Daoy (cell line): ENCODE results near the gene KRT16. TPM values are rescaled to one million over a fixed set of nuclear protein-coding genes. Genes with fewer than 3 reads are reported as not detected.

Experiments
- DNase-seq: peaks from one replicate; pipeline ENCODE4 v3.0.0-alpha.2; 2015; ENCODE audit warnings: low read depth
- total RNA-seq: library from RNA; depleted of rRNA; stranded (reverse); fragments of >200 nt; shearing (Covaris generic); gene quantifications from 2 replicates; pipeline ENCODE4 v1.2.3, GENCODE V29; 2014; rRNA removed

Gene KRT16
- total RNA-seq: 1.0 TPM in 1 of 2 replicates, not detected in the other

DNA sequence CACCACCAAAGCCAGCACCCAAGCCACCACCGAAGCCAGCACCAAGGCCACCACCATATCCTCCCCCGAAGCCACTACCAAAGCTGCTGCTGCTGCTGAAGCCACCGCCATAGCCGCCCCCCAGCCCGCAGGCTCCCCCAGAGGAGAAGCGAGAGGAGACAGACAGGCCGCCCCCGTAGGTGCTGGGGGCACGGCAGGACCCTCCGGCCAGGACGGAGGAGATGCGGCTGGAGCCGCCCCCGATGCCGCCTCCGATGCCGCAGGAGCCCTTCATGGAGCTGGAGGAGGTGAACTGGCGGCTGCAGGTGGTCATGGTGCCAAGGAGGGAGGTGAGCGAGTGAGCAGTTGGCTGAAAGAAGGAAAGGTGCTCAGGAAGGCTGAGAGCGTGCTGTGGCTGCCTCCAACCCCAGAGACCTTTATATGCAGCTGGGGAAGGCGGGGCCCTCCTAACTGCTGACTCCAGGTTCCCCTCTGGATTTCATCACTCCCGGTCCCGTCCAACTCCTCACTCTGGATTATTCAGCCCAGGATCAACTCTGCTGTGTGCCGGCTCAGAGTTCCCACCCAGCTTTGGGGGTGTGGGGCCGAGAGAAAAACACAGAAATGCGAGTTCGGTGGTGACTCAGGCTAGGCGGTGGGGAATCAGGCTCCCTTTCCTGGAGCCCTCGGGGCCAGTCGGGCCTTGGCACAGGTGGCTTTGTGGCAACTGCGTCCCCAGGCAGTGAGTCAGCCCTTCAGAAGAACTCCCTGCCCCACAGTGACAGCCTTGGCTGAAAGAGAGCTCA is at the start of gene KRT16:
TSS of gene KRT16 (minus strand) at position 392 of the 785 bp plus-strand sequence. CDS start at position 313, 79 bp downstream.
- peak; percentile 77 for DNase-seq

GRCh38 chr17:41660221-41660711 is 47.7 kb upstream of the KRT16 start:
- no peak for DNase-seq

DNA sequence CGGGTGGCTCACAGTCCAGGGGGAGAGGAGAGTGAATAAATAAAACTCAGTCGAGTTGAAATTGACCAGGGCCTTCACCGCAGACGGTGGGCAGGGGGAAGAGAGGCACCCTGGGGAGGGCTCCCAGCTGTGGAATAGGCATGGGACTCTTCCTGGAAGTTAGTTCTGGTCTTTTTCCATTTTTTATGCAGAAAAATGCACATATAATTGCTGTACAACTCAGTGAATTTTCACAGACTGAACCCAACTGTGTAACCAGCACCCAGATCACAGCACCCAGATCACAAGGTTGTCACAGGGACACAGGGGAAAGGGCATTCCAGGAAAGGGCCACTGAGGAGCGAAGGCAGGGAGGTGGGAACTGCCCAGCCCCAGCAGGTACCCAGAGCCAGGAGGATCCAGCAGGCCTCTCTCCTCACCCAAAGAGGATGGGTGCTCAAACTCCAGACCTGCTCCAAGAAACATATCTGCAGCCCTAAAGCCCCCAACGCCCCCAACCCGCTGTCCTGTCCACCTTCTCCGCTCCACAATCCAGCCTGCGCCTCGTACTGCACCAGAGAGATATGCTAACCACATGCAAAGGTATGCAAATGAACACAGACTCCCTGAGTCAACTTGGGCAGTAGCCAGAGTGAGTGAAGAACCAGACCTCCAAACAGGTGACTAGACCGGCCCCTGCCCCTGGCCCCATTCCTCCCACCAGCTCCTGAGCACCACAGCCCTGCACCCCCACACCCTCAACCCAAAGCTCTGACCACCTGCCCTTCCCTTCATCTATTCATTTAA is 47.1 kb upstream of the KRT16 start:
- no peak for DNase-seq

- DNase-seq: no peak
Measured at GRCh38 chr17:41658846-41659245, 46.3 kb upstream of the KRT16 start.

GRCh38 chr17:41657936-41658335 is 45.4 kb upstream of the KRT16 start:
- no peak for DNase-seq

DNA sequence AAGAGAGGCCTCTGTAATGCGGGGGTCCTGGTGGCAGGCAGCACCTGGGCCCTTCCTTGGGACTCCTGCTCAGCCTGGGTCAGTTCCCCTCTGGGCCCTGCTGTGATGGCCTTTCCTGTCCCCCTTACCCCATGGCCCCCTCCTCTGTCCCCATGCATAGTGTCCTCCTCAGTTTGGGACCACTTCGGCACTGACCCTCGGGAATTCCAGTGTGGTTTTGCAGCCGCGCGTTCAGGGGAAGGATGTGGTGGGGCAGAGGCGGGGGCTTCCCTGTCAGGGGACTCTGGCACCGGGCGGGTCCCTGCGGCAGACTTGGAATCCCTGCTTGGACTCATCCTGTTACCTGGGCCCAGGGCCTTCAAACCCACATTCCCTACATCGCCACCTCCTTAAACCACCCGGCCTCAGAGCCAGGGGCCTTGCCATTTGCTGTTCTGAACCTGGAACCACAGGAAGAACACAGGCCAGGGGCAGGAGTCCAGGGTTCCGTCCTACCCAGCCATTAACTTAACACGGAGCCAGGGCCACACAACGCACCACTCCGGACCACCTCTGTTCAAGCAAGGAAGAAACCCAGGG is 44.7 kb upstream of the KRT16 start:
- DNase-seq: no peak

DNA sequence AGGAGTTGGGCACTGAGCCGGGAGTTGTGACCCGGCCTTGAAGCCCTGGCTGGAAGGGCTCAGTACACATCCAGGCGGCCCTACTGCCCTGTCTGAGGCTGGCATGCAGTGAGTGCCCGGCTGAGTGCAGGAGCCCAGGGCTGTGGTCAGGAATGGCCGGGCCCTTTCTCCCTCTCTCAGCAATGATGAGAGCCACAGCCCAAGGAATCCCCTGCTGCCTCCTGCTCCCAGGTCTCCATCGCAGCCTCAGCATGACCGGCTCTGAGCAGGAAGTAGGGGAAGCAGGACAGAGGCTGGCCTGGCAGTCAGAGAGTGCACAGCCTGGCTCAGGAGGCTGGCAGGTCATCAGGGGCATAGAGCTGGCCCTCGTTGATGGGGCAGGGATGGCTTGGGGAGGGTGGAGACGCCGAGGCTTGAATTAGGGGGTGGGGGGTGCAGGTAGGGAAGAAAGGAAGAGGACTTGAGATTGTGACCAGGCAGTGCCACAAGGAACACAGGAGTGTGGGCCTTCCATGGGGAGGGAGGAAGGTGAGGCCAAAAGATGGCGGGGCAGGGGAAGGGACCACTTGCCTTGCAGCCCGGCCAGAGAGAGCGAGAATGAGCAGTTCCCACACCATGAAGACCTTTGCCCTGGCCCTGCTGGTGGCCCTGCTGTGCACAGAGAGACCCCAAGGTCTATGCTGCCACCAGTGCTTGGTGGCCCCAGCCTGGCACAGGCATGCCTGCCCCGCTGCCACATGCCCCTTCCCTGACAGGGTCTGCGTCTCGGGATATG is 43.9 kb upstream of the KRT16 start:
- DNase-seq: no peak

GRCh38 chr17:41655611-41656111 is 43.1 kb upstream of the KRT16 start:
- DNase-seq: peak; percentile 46

- no peak for DNase-seq
Measured at GRCh38 chr17:41654678-41655607, 42.4 kb upstream of the KRT16 start.

DNA sequence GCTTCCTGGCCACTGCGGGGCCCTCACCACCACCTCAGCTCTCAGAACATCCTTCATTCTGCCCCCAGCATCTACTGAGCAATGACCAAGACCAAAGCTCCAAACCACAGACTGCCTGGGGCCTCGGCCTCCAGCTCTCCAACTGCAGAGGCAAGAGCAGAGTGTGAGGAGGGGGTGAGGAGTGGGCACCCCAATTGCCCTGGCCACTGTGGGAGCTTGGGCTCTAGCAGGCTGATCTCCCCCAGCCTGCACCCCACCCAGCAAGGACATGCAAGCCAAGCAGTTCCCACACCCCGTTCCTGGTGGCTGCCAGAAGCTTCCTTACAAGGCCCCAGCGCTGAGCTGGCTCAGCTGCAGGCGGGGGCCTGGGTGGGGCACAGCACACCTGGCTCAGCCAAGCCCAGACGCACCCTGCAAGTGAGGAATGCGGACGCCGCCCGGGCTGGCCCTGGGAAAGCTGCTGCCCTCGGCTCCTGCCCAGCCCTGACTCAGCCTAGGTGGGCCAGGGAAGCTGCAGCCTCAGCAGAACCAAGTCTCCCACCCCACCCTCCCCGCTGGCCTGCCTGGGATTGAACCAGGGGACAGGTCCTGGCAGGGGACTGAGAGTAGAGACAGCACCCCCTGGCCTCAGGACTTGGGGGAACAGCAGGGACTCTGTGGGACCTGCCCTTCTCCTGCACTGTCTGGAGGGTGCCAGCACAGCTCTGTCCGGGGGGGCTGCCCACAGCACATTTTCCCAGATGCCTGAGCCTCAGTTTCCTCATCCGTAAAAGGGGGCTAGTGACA is 41.5 kb upstream of the KRT16 start:
- peak; percentile 37 for DNase-seq

GRCh38 chr17:41653421-41653820 is 40.9 kb upstream of the KRT16 start:
- DNase-seq: no peak

GRCh38 chr17:41652461-41652970 is 39.9 kb upstream of the KRT16 start:
- no peak for DNase-seq

GRCh38 chr17:41651625-41652460 is 39.3 kb upstream of the KRT16 start:
- no peak for DNase-seq

GRCh38 chr17:41650794-41651624 is 38.4 kb upstream of the KRT16 start:
- DNase-seq: no peak

DNA sequence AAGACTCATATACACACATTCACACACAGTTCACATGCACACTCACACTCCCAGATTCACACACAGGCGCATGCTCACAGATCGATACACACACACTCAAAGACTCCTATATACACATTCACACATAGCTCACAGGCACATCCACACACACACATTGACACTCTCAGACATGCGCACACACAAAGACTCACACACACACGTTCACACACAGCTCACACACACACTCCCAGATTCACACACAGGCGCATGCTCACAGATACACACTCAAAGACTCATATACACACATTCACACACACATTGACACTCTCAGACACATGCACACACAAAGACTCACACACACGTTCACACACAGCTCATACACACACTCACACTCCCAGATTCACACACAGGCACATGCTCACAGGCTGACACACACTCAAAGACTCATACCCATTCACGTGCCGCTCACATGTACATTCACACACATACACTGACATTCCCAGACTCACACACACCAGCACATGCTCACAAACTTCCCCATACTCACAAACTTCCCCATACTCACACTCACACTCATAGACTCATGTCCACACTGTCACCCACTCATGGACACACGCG is 37.5 kb upstream of the KRT16 start:
- DNase-seq: no peak

GRCh38 chr17:41648411-41649195 is 36.0 kb upstream of the KRT16 start:
- peak; percentile 89 for DNase-seq
